HG02840 (cell line): ENCODE measurements around the gene PLPP1.
"Not testable (repeated sequence)": the region's sequence is repeated elsewhere in the genome, so short reads cannot be mapped to it uniquely, and the experiment has no call there.

Experiments used
- ATAC-seq: cut with Tn5 transposase; IDR thresholded peaks from one replicate; pipeline ENCODE4 v1.9.1; 2021; ENCODE audit warnings: mild to moderate bottlenecking, moderate library complexity, moderate number of reproducible peaks; ENCODE audit not compliant: unreplicated experiment, low FRiP score

PLPP1 gene

DNA sequence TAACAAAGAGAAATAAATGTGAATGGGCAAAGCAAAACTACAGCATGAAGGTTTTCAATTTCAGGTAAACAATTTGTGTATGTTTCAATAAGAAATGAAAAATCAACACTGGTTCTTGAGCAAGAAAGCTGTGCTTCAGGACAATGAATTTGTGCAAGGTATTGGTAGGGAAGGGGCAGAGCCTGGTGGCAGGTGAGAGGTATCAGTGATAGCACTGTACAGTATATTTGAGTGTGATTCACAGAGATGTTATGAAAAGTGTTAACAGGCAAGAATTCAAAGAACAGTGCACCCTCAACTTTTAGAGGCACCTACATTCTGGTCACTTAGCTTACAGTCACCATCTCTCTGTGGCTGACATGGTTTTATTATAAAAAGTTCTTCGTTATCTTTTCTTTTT lies 25.7 kb downstream of the PLPP1 start:
- no peak for ATAC-seq

DNA sequence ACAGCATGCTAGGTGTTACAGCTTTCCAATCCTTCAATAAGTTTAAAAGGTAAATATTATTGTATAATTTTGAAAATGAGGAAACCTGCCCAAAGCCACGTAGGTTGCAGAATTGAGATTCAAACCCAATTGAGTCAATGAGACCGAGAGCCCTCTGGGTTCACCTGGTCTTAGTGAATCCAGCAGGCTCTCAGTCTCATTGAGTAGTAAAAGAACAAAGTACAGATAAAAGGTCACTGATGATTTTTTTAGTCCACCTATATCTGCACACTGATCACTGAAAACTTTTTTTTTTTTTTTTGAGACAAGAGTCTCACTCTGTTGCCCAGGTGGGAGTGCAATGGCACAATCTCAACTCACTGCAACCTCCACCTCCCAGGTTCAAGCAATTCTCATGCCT lies 27.2 kb downstream of the PLPP1 start:
- ATAC-seq, result no peak

DNA sequence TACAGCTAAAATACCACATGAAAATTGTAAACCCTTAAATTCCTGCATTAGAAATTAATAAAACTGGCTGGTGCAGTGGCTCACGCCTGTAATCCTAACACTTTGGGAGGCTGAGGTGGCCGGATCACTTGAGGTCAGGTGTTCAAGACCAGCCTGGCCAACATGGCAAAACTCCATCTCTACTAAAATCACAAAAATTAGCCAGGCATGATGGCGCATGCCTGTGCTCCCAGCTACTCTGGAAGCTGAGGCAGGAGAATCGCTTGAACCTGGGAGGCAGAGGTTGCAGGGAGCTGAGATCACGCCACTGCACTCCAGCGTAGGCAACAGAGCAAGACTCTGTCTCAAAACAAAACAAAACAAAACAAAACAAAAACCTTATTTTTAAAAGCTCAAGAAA lies 29.1 kb downstream of the PLPP1 start:
- ATAC-seq, result not testable (repeated sequence)

DNA sequence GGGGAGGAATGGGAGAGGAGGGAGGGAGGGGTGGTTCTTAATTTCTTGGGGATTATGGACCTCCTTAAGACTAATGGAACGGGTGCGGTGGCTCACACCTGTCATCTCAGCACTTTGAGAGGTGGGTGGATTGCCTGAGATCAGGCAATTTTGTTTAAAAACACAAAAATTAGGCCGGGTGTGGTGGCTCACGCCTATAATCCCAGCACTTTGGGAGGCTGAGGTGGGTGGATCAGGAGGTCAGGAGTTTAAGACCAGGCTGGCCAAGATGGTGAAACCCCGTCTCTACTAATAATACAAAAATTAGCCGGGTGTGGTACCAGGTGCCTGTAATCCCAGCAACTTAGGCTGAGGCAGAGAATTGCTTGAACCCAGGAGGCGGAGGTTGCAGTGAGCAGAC lies 30.8 kb downstream of the PLPP1 start:
- ATAC-seq, result not testable (repeated sequence)

DNA sequence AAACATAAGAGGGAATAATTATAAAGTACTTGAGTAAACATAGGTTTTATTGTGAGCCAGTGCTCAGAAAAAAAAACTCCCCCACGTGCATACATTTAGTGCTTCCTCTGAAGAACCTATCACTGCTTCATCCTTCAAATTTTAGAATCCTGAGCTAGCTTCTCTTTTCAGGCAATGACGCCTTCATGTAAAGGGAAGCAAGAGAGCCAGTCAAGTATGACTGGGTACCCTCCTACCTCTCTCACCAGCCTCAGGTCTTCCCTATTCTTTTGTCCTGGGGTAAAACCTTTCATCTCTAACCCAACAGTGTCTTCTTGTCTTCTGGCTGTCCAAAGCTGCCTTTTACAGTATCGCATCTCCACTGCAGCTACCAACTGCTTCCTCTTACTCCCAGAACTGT lies 32.0 kb downstream of the PLPP1 start:
- no peak for ATAC-seq

DNA sequence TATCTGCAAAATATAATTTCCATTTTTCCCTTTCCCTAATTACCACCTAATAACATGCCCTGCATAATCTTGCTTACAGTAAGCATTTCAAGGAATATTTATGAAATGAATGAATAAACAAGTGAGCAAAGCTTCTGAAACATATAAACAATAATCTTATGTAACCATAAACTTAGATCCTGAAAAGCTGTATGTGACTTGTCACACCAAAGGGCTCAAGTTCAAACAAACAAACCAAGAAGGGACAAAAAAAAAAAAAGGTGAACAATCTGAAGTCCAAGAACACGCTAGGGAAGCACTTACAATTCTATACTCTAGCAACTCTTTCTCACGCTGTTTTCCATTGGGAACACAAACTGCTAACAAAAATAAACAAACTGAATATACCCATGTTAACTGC lies 36.3 kb downstream of the PLPP1 start:
- ATAC-seq, result no peak

DNA sequence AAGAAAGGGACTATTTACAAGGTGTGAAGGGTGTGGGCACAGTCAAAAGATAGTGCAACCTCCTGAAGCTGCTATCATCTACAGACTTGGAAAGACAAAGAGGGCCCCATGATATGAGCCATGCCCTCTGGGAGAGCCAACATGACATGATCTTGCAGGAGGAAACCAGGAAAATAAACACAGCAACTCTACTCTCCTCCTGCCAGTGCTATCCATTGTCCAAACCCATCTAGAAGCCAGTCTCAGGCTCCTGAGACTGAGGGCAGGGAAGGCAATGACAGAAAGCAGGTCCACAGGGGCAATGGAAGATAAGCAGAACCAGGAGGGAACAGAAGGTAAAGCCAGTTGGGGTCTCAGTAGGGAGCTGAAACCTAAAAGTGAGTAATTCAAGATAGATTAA lies 37.1 kb downstream of the PLPP1 start:
- ATAC-seq, result no peak

DNA sequence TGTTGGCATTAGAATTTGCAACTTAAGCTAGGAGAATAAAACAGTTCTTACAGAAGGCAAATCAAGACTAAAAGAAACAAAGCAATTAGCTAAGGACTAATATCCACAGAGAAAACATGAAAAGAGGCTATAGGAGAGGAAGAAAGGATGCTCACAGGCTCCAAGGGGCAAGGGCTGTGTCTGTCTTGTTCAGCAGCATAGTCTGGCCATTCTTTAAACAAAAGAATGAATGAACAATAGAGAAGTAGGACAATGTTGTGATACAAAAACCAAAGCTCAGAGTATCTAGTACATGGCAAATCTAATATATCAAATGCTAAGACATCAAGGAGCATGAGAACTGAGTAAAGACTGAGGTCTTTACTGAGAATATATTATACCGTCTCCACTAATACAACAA lies 39.5 kb downstream of the PLPP1 start:
- ATAC-seq, result no peak

DNA sequence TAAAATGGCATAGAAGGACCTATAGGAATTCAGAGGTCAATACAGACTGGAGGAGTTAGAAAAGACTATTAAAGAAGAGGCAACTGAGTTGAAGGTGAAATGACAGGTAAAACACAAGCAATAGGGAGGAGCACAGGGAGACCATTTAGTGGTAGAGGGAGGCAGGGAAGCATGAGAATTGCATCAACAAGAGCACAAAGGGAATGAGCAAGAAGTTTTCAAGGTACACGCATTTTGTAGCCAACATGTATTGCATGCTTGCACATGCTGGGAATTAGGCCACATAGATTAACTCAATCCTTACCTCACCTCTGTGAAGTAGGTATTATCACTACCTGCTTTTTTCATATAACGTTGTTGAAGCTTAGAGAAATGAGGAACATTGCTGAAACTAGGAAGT lies 42.3 kb downstream of the PLPP1 start:
- no peak for ATAC-seq

DNA sequence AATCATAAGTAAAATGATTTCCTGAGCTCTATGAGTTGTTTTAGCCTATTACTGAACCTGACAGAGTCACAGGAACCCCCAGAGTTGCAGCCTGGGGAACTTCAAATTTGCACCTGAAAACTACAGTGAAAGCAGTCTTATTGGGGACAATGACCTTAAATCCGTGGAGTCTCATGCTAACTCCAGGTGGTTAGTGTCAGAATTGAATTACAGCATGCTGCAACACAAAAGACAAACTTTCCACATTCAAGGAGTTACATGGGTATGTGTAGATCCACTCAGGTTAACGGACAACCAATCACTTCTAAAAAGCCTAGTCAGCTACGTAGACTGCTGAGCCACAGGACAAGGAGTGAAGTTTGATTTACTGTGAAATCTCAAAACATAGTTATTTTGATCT lies 49.7 kb downstream of the PLPP1 start:
- ATAC-seq, result no peak

DNA sequence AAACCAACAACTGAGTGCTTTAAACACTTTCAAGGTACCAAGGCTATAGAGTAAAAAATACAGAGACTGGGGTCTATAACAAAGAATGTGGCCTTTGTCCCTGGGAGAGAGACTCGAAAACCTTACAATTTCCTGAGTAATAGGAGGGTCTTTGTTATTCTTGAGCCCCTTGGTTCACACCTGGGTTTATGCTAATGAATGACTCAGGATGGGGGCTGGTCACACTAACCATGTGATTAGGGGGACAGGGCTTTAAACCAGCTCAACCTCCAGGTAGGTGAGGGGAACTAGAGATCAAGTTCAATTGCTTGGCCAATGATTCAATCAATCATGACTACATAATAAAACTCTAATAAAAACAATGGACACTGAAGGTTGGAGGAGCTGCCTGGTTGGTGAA lies 50.2 kb downstream of the PLPP1 start:
- ATAC-seq, result no peak

DNA sequence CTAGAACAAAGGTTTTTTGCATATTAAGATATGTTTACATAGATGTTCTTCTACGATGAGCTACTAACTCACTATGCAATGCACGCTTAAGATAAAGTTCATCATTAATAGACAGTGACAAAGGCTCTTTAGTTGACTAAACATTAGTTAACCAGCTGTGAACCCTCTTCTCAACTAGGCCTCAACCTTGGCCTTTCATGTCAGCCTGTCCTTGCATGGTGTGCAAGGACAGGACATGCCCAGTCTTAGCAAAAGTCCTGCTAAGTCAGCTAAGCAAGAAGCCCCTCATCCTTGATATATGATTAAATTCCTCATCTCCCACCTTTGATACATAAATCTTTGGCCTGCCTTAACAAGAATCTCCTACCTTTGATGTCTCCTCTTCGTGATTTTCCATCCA lies 50.9 kb downstream of the PLPP1 start:
- ATAC-seq, result no peak

DNA sequence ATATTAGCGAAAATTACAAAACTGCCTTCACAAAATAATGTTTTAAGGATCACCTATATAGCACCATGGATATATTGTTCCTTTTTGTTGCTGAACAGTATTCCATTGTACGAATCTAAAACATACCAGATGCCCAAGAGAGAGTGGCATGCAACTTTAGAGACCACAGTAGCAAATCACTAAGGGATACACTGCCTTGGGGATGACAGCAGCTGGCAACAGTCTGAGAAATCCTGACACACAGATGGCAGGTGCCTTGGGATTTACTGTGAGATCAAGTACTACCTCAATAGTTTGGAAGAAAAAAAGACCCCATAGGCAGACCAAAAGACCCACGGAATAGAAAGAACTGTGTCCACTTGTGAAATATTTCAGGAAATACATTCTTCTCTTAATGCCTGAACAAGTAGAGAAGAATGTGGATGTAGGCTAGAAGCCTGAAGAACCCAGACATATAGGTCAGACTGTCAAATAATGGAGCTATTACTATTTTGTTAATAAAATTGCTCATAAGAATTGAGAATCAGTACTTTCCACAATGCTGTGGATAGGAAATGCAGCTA lies 53.4 kb downstream of the PLPP1 start:
- ATAC-seq, result no peak

DNA sequence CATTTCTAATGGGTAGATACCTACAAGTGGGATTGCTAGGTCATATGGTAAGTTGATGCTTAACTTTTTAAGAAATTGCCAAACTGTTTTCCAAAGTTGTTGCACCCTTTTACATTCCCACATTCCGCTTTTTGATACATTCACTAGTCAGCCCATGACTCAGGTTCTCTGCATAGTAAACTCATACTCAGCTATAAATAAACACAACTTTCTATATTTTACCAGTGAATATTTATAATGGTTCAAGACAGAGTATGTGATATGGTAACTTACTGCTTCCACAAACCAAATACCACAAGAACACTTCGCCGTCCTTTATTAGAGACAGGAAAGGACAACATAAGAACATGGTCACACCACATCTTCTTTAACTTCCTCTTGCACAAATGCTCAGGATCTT lies 54.0 kb downstream of the PLPP1 start:
- ATAC-seq, result no peak

DNA sequence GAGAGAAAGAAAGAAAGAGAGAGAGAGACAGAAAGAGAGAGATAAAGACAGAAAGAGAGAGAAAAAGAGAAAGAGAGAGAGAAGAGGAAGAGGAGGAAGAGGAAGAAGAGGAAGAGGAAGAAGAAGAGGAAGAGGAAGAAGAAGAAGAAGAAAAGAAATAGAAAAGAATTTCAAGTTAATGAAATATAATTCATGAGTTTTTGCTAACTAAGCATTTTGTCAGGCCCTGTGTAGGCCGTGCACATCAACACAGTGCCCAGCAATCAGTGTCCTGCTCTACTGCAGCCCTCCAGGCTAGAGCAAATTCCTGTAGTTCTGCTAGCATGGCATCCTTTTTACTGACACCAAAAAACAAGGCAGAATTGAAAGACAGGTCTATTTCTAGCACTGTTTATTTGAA lies 62.1 kb downstream of the PLPP1 start:
- ATAC-seq, result no peak

DNA sequence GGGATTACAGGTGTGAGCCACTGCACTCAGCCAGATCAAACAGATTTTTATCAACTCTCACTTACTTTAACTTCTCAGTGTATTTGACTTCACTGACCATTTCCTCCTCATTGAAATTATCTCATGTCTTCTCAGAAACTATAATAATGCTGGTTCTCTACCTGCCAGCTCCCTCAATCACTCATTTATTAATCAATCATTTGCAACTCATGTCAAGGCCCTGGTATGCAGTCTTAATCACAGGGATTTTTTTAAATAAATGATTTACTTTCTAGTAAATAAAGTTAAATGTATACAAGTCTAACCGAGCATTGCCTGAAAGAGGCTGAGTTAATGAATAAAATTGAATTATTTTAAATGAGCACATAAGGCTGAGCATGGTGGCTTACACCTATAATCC lies 63.3 kb downstream of the PLPP1 start:
- ATAC-seq, result no peak

DNA sequence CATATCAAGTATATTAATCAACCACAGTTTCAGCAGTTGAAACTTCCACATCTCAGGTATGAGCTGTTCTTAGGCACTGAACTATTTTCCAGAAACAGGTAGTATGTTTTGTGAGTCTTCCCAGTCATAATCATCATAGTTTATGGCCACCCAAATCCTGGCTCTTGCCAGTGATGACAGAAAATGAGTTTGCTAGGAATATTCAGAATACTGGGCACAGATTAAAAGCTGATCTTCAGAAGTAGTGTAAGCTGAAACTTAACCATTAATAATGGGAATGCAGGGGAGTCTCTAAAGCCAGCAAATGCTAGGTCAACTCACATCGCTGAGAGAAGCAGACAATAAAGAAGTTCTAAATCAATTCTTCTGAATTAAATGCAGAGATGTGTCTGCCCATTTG lies 64.5 kb downstream of the PLPP1 start:
- no peak for ATAC-seq

DNA sequence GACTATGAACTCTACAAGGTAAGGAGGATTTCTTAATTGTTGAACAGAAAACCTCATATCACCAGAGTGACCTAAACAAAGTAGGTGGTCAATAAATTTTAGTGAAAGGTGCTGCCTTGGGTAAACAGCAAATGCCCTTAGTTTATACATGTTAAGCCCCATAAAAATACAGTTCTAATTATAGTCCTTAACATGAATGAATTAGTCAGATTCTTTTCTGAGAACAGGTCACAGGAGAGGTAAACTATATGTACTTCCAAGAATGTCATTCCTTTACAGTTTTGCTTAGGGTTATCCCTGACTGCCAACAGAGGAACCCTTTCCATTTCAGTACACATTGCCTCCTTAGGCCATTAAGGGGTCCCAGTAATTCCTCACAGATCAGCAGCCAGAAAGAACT lies 64.9 kb downstream of the PLPP1 start:
- ATAC-seq, result no peak

DNA sequence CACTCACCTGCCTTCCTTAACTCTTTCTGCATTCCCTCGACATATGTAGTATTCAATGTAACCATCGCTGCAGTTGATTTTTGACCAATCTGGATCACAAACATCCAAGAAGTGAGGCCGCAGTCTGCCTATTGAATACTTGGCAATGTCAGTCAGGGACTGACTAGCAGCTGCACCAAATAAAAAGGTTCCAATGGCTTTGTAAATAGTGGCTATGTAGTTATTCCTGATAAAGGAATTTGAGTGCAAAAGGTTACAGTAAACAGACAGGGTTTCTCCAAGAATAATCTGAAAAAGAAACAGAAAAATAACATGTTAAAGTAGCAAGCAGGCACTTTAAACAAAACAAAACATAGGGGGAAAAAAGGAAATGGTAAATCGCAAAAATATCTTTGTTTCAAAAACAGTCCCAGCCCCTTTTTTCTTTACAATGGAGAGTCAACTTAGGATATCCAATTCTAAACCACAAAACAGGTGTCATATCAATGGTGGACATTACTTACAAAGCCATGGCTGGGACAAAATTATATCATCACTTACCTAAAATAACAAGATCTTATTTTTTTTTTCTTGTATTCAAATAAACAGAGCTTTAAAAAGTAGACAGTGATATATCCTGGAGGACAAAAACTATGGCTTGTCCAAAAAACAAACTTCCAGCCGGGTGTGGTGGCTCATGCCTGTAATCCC lies 66.8 kb downstream of the PLPP1 start:
- ATAC-seq, result no peak

DNA sequence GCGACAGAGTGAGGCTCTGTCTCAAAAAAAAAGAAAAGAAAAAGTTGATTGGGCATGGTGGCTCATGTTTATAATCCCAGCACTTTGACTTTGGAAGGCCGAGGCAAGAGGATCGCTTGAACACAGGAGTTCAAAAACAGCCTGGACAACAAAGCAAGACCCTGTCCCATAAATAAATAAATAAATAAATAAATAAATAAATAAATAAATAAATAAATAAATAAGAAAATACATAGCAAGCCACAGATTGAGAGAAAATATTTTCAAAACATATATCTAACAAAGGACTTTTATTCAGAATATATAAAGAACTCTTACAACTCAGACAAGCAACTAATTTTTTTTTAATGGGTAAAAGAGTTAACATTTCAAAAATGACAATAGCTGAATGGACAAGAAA lies 71.2 kb downstream of the PLPP1 start:
- no peak for ATAC-seq

DNA sequence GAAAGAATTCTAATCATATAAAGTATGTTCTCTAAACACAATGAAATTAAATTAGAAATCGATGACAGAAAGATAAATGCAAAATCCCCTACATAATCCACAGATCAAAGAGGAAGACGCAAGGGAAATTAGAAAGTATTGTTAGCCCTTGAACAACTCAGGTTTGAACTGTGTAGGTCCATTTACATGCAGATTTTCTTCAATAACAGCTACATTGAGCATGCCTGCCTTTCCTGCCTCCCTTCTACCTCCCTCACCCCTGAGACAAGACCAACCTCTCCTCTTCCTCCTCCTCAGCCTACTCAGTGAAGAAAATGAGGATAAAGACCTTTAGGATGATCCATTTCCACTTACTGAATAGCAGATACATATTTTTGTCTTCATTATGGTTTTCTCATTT lies 75.2 kb downstream of the PLPP1 start:
- ATAC-seq, result no peak

DNA sequence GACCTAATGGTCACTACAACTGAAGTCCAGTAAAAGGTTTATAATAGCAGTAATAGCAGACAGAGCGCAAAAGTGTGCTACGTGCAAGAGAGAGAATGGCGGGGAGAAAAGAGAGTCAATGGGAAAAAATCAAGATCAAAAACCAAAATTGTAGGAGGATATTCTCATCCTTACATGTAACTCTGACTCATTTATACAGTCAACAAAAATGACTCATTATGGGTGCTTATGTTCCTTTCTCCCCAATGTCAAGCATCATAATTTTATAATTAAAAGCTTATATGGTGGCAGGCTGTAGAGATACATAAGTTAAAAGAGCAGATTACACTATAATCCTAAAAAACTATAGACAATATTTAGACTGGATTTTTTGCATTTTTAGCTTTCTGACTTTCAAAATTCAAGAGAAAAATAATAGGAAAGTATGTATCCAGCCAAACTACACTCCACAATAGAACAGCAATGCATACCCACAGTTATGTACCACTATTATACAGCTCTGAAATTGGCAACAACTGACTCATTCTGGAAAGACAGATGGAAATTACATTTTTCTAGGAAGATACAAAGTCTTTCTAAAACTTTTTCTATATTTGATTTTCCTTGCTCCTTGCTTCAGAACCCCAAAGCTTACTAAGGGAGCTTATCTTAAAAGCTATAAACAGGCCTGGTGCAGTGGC lies 78.4 kb downstream of the PLPP1 start:
- no peak for ATAC-seq
